GM12892 (cell line): ENCODE data around the gene C2CD2L.

ENCODE experiments used
- POLR2A ChIP-seq: IDR thresholded peaks from 2 replicates; pipeline ENCODE4 v1.6.1; 2011; ENCODE audit warnings: low read depth, low read length, control low read depth
- POLR2AphosphoS5 ChIP-seq: IDR thresholded peaks from 2 replicates; pipeline ENCODE4 v1.6.1; 2011; ENCODE audit warnings: low read depth, low read length, control low read depth
- TAF1 ChIP-seq: IDR thresholded peaks from 2 replicates; pipeline ENCODE4 v1.6.1; 2011; ENCODE audit warnings: low read depth, mild to moderate bottlenecking, control low read depth, low read length, borderline replicate concordance

GRCh38 chr11:119144825-119145486 lies 37.8 kb downstream of the C2CD2L start:
- no peak for TF ChIP-seq POLR2A
- TF ChIP-seq POLR2AphosphoS5, result no peak
- TF ChIP-seq TAF1, result no peak
